ENCODE measurements around the gene AGO1.
A peak's percentile ranks its signal among the peaks of the same experiment; 100 is the strongest.
"Not testable (repeated sequence)": the region's sequence is repeated elsewhere in the genome, so short reads cannot be mapped to it uniquely, and the experiment has no call there.

Gene AGO1

DNA sequence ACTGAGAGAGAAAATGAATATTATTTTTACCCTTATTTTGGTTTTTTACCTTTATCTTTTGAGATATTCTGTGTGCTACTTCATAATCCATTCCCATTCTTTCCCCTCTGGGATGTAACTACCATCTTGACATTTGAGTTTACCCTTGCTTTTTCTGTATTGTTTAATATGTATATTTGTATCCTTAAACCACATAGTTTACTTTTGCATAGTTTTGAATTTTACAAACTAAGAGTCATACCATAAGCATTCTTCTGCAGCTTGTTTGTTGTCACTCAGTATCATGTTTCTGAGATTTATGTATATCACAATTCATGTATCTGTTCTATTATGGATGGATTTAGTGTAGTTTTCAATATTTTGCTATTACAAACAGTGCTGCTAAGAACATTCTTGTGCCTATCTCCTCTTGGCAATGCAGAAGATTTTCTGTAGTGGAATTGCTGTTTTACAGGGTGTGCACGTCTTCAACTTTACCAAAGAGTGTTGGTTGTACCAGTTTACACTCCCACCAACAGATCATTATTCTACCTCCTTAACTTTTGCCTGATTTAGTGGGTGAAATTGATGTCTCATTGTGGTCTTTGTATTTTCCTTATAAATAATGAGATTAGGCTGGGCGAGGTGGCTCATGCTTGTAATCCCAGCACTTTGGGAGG is 12.2 kb upstream of the AGO1 start:
- DNase-seq: no peak

- DNase-seq: no peak
Measured at GRCh38 chr1:35873243-35873750, 9.7 kb upstream of the AGO1 start.

GRCh38 chr1:35874115-35874514 is 8.9 kb upstream of the AGO1 start:
- DNase-seq: not testable (repeated sequence)

GRCh38 chr1:35876988-35877387 is 6.0 kb upstream of the AGO1 start:
- DNase-seq: no peak

DNA sequence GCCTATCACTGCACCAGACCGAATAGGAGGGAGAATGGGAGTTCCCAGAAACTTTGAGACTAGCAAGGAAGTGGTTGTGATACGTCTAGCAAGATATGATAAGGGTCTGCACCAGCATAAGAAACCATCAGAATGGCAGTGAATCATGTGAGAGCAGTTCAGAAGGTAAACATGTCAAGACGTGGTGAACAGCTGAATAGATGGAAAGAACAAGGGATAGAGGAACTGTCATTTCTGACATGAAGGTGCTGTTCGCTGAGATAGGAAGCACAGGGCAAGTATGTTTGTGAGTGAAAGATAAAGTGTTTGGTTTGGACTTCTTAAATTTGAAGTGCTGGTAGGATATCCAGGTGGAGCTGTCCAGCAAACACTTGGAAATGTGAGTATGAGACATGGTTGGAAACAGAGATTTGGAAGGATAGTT is 1.1 kb upstream of the AGO1 start:
- DNase-seq: no peak

- no peak for DNase-seq
Measured at GRCh38 chr1:35882586-35882944, 444 bp upstream of the AGO1 start.

GRCh38 chr1:35883635-35884101 is 659 bp downstream of the AGO1 start:
- DNase-seq: peak; percentile 48 to 57

GRCh38 chr1:35884934-35885333 is 1.9 kb downstream of the AGO1 start:
- DNase-seq: no peak

DNA sequence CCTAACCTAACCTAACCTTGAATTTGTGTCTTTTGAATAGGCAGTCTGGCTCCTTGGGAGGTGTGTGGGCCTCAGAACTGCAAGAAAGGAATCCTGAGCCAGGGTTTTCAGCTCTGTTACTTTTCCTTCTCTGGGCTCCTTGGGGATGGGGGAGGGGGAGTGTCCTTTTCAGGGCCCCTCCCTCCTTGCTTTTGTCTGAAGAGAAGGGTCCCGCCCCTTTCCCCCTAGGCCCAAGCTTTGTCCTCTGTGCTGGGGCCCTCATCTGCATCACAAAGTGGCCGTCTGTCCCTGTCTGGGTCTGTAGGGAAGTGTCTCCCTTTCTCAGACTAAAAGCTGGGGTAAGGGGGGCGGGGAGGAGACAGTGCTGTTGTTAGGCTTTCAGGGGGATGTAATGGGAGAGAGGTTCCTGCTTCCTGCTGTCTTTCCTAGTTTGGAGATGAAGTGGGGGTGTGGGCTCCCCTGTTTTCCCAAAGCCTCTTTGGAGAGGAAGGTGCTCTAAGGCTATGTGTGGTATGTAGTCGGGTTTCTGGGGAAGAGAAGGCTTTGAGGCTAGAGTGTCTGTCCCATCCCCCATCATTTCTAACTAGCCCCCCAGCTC is 3.1 kb downstream of the AGO1 start:
- no peak for DNase-seq

- DNase-seq: peak in 1 of 2 donors; percentile 40
Measured at GRCh38 chr1:35886577-35887431, 3.8 kb downstream of the AGO1 start.

DNA sequence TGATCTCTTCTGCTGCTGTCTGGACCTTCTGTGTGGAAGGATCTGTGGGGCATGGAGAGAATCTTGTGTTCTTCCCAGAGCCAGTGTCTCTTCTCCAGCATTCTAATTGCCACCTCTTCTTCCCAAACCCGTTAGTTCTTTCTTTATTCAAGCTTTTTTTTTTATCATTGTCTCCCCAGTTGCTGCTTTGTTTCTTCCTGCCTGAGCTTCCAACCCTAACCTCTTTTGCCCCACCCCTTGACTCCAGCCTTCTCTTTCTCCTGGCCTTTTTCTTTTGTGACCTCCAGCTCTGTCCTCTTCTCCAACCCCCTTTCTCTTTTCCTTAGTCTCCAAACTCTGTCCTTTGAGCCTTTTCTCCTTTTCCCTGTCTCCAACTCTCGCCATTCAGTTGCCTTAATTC is 4.5 kb downstream of the AGO1 start:
- DNase-seq: no peak

- DNase-seq: no peak
Measured at GRCh38 chr1:35888255-35888654, 5.2 kb downstream of the AGO1 start.

DNA sequence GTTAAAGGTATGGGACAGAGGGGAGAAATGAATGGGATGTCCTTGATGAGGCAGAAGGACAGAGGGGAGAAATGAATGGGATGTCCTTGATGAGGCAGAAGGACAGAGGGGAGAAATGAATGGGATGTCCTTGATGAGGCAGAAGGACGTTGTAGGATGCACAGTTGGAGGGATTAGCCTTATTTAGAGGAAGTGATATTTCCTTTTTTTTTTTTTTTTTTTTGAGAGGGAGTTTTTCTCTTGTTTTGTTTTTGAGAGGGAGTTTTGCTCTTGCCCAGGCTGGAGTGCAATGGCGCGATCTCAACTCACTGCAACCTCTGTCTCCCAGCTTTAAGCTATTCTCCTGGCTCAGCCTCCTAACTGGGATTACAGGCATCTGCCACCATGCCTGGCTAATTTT is 6.0 kb downstream of the AGO1 start:
- DNase-seq: not testable (repeated sequence)

DNA sequence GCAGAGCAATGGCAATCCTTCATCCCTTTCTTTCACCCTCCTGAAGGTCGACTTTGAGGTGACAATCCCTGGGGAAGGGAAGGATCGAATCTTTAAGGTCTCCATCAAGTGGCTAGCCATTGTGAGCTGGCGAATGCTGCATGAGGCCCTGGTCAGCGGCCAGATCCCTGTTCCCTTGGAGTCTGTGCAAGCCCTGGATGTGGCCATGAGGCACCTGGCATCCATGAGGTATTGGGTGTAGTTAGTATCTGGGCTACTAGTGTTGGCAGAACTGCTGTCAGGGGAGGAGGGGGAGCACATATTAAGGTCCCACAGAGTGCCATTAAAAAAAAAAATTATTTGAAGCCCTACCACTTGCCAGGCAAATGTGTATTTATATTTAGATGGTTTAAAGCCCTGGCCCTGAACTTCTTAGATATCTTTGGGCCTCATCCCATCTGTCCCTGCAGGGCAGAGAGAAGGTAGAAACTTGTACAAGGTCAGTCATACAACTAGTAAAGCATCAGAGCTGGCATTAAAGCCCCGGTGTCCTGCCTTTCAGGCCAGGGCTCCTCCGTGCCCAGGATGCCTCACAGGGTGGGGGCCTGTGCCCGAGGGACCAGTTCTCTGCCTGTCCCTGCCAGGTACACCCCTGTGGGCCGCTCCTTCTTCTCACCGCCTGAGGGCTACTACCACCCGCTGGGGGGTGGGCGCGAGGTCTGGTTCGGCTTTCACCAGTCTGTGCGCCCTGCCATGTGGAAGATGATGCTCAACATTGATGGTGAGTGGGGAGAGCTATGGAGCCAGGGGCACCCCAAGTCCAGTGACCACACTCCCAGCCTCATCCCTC is 10.3 kb downstream of the AGO1 start:
- DNase-seq: no peak

DNA sequence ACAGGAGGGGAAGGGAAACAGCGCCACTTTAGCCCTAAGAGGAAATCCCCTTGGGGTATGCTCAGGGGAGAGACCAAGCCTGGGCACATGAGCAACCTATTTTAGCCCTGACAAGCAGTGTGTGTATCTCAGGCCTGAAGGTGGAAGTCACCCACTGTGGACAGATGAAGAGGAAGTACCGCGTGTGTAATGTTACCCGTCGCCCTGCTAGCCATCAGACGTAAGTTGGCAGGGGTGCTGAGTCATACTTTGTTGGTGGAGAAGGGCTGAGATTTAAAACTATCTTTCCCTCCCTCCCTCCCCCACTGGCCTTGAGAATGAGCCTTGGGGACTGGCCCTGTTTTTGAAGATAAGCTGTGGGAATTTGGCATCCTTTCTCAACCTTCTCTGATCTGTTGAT is 11.2 kb downstream of the AGO1 start:
- peak in 1 of 2 donors; percentile 81 for DNase-seq

- DNase-seq: no peak
Measured at GRCh38 chr1:35894656-35895055, 11.6 kb downstream of the AGO1 start.

GRCh38 chr1:35899941-35900340 is 16.9 kb downstream of the AGO1 start:
- DNase-seq: no peak

GRCh38 chr1:35901235-35901634 is 18.2 kb downstream of the AGO1 start:
- no peak for DNase-seq

GRCh38 chr1:35902671-35903070 is 19.7 kb downstream of the AGO1 start:
- no peak for DNase-seq

DNA sequence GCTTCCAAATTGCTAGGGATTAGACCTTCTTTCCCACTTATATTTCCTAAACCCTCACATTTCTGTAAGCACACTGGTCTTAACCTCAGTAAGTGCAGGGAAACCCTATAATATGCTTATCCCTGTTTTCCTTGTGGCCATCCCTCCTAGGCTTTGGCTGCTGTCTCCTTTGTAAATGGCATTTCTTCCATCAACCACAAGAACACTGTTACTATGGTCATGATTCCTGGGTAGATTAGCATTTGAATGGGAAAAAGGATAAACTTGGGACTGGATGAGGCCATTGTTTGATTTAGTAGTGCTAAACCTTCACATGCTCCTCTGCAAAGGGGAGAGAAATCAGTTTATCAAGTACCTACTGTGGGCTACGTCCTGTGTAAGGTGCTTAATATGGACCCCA is 31.7 kb downstream of the AGO1 start:
- no peak for DNase-seq

- no peak for DNase-seq
Measured at GRCh38 chr1:35915693-35916092, 32.7 kb downstream of the AGO1 start.

DNA sequence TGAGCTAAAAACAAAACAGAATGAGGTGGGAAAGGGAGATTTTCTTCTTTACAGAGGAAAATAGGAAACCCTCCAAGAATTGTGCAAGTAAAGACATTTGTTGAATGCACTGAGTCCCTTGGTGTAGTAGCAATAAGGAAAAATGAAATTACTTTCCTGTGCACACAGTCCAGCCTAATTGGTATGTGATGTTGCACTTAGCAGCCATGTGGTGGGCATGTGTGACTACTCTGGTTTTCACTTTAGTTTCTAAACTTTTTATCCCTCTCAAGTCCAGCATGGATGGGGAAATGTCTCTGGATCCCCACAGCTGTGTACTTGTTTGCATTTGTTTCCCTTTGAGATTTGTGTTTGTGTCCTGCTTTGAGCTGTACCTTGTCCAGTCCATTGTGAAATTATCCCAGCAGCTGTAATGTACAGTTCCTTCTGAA is 40.8 kb downstream of the AGO1 start:
- no peak for DNase-seq

DNA sequence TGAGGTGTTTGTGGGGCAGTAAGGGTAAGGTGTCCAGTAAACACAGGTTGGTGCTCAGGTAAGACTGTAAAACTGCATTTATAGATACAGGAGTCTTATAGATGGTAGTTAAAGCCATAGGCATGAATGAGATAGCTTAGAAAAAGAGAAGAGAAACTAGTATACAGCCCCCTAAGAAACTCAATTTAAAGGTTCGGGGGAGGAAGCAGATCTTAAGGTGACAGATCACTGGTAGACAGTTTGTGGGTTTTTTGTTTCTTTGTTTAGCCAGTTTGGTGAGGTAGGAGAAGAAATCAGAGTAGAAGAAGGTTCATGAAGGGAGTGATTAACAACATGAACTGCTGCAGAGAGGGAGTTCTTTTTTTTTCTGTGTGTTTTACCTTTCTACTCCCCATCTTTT is 41.8 kb downstream of the AGO1 start:
- no peak for DNase-seq
